ENCODE results near the gene DYNC2I2. TPM values are rescaled to one million over a fixed set of nuclear protein-coding genes. Genes with fewer than 3 reads are reported as not detected.
"Not testable (repeated sequence)": the region's sequence is repeated elsewhere in the genome, so short reads cannot be mapped to it uniquely, and the experiment has no call there.

The DYNC2I2 gene
- polyA plus RNA-seq, 2 donors: 45.7 to 48.0 TPM

- H3K4me1 ChIP-seq (ENCODE audit: control insufficient read depth in 2 of 2, insufficient read depth in 2 of 2, low read length in 1 of 2): peaks cover 2 to 13% of the 10 kb centered on the region in 2 donors
- peaks cover 2 to 4% of the 10 kb centered on the region in 2 donors for H3K36me3 ChIP-seq (ENCODE audit: control insufficient read depth in 2 of 2, insufficient read depth in 2 of 2, low read length in 1 of 2)
- H3K4me3 ChIP-seq (ENCODE audit: low read depth in 1 of 2, low read length in 2 of 2): no peak overlapping the region
- H3K9me3 ChIP-seq (ENCODE audit: control insufficient read depth in 2 of 2, insufficient read depth in 1 of 2, low read depth in 1 of 2, low read length in 1 of 2): no peaks in the 10 kb centered on the region
- WGBS, 2 donors: 91 to 93% methylated on average over 4 of the region's 4 CpGs
- no peak overlapping the region for H3K27ac ChIP-seq (ENCODE audit: low read depth in 2 of 2, low read length in 1 of 2)
- no peaks in the 10 kb centered on the region for H3K27me3 ChIP-seq (ENCODE audit: control insufficient read depth in 1 of 2, insufficient read depth in 2 of 2, low read length in 2 of 2)
These were observed 30.8 kb upstream of the DYNC2I2 start for GRCh38 chr9:128687453-128687852.

- peak overlapping the region; percentile 3 to 18 for H3K4me3 ChIP-seq (ENCODE audit: low read depth in 1 of 2, low read length in 2 of 2)
- H3K4me1 ChIP-seq (ENCODE audit: control insufficient read depth in 2 of 2, insufficient read depth in 2 of 2, low read length in 1 of 2): peaks cover 2 to 13% of the 10 kb centered on the region in 2 donors
- peak overlapping the region; percentile 97 for H3K27ac ChIP-seq (ENCODE audit: low read depth in 2 of 2, low read length in 1 of 2)
- no peaks in the 10 kb centered on the region for H3K36me3 ChIP-seq (ENCODE audit: control insufficient read depth in 2 of 2, insufficient read depth in 2 of 2, low read length in 1 of 2)
- 56 to 57% methylated on average over 17 of the region's 17 CpGs for WGBS, 2 donors
- no peaks in the 10 kb centered on the region for H3K27me3 ChIP-seq (ENCODE audit: control insufficient read depth in 1 of 2, insufficient read depth in 2 of 2, low read length in 2 of 2)
- no peaks in the 10 kb centered on the region for H3K9me3 ChIP-seq (ENCODE audit: control insufficient read depth in 2 of 2, insufficient read depth in 1 of 2, low read depth in 1 of 2, low read length in 1 of 2)
These were observed 29.2 kb upstream of the DYNC2I2 start for GRCh38 chr9:128685636-128686489.

- Histone ChIP-seq H3K4me1 (ENCODE audit: control insufficient read depth in 2 of 2, insufficient read depth in 2 of 2, low read length in 1 of 2) (peaks cover 2 to 13% of the 10 kb centered on the region in 2 donors), H3K27ac (ENCODE audit: low read depth in 2 of 2, low read length in 1 of 2) (peak overlapping the region; percentile 97)
These were observed 27.9 kb upstream of the DYNC2I2 start for GRCh38 chr9:128684325-128685199.

GRCh38 chr9:128684065-128684324 lies 27.3 kb upstream of the DYNC2I2 start:
- WGBS, 2 donors: 0% methylated on average over 3 of the region's 3 CpGs
- H3K27ac ChIP-seq (ENCODE audit: low read depth in 2 of 2, low read length in 1 of 2): peak overlapping the region; percentile 97
- H3K4me3 ChIP-seq (ENCODE audit: low read depth in 1 of 2, low read length in 2 of 2): peak overlapping the region; percentile 64 to 70
- H3K36me3 ChIP-seq (ENCODE audit: control insufficient read depth in 2 of 2, insufficient read depth in 2 of 2, low read length in 1 of 2): no peaks in the 10 kb centered on the region
- H3K9me3 ChIP-seq (ENCODE audit: control insufficient read depth in 2 of 2, insufficient read depth in 1 of 2, low read depth in 1 of 2, low read length in 1 of 2): no peaks in the 10 kb centered on the region
- no peaks in the 10 kb centered on the region for H3K27me3 ChIP-seq (ENCODE audit: control insufficient read depth in 1 of 2, insufficient read depth in 2 of 2, low read length in 2 of 2)
- H3K4me1 ChIP-seq (ENCODE audit: control insufficient read depth in 2 of 2, insufficient read depth in 2 of 2, low read length in 1 of 2): peaks cover 2 to 13% of the 10 kb centered on the region in 2 donors

More at GRCh38 chr9:128684325-128685199, 27.9 kb upstream of the DYNC2I2 start:
- no peaks in the 10 kb centered on the region for H3K9me3 ChIP-seq (ENCODE audit: control insufficient read depth in 2 of 2, insufficient read depth in 1 of 2, low read depth in 1 of 2, low read length in 1 of 2)
- H3K36me3 ChIP-seq (ENCODE audit: control insufficient read depth in 2 of 2, insufficient read depth in 2 of 2, low read length in 1 of 2): no peaks in the 10 kb centered on the region
- 6 to 8% methylated on average over 15 of the region's 15 CpGs for WGBS, 2 donors
- H3K27me3 ChIP-seq (ENCODE audit: control insufficient read depth in 1 of 2, insufficient read depth in 2 of 2, low read length in 2 of 2): no peaks in the 10 kb centered on the region
- H3K4me3 ChIP-seq (ENCODE audit: low read depth in 1 of 2, low read length in 2 of 2): peak overlapping the region; percentile 64 to 70

GRCh38 chr9:128683340-128684064 lies 26.9 kb upstream of the DYNC2I2 start:
- WGBS, 2 donors: 4 to 5% methylated on average over 21 of the region's 21 CpGs
- no peaks in the 10 kb centered on the region for H3K27me3 ChIP-seq (ENCODE audit: control insufficient read depth in 1 of 2, insufficient read depth in 2 of 2, low read length in 2 of 2)
- peaks cover 2 to 13% of the 10 kb centered on the region in 2 donors for H3K4me1 ChIP-seq (ENCODE audit: control insufficient read depth in 2 of 2, insufficient read depth in 2 of 2, low read length in 1 of 2)
- no peaks in the 10 kb centered on the region for H3K36me3 ChIP-seq (ENCODE audit: control insufficient read depth in 2 of 2, insufficient read depth in 2 of 2, low read length in 1 of 2)
- no peaks in the 10 kb centered on the region for H3K9me3 ChIP-seq (ENCODE audit: control insufficient read depth in 2 of 2, insufficient read depth in 1 of 2, low read depth in 1 of 2, low read length in 1 of 2)
- H3K27ac ChIP-seq (ENCODE audit: low read depth in 2 of 2, low read length in 1 of 2): peak overlapping the region; percentile 97
- peak overlapping the region; percentile 64 to 70 for H3K4me3 ChIP-seq (ENCODE audit: low read depth in 1 of 2, low read length in 2 of 2)

GRCh38 chr9:128677794-128678193 lies 21.1 kb upstream of the DYNC2I2 start:
- Histone ChIP-seq H3K4me3 (ENCODE audit: low read depth in 1 of 2, low read length in 2 of 2) (no peak overlapping the region), H3K36me3 (ENCODE audit: control insufficient read depth in 2 of 2, insufficient read depth in 2 of 2, low read length in 1 of 2) (no peaks in the 10 kb centered on the region), H3K27ac (ENCODE audit: low read depth in 2 of 2, low read length in 1 of 2) (no peak overlapping the region), H3K9me3 (ENCODE audit: control insufficient read depth in 2 of 2, insufficient read depth in 1 of 2, low read depth in 1 of 2, low read length in 1 of 2) (no peaks in the 10 kb centered on the region), H3K4me1 (ENCODE audit: control insufficient read depth in 2 of 2, insufficient read depth in 2 of 2, low read length in 1 of 2) (no peaks in the 10 kb centered on the region), H3K27me3 (ENCODE audit: control insufficient read depth in 1 of 2, insufficient read depth in 2 of 2, low read length in 2 of 2) (no peaks in the 10 kb centered on the region)
- WGBS, 2 donors: 86 to 88% methylated on average over 10 of the region's 10 CpGs

GRCh38 chr9:128675382-128675781 lies 18.7 kb upstream of the DYNC2I2 start:
- no peaks in the 10 kb centered on the region for H3K4me1 ChIP-seq (ENCODE audit: control insufficient read depth in 2 of 2, insufficient read depth in 2 of 2, low read length in 1 of 2)
- no peaks in the 10 kb centered on the region for H3K27me3 ChIP-seq (ENCODE audit: control insufficient read depth in 1 of 2, insufficient read depth in 2 of 2, low read length in 2 of 2)
- H3K27ac ChIP-seq (ENCODE audit: low read depth in 2 of 2, low read length in 1 of 2): no peak overlapping the region
- no peak overlapping the region for H3K4me3 ChIP-seq (ENCODE audit: low read depth in 1 of 2, low read length in 2 of 2)
- no peaks in the 10 kb centered on the region for H3K36me3 ChIP-seq (ENCODE audit: control insufficient read depth in 2 of 2, insufficient read depth in 2 of 2, low read length in 1 of 2)
- WGBS, 2 donors: 96 to 97% methylated on average over 4 of the region's 4 CpGs
- no peaks in the 10 kb centered on the region for H3K9me3 ChIP-seq (ENCODE audit: control insufficient read depth in 2 of 2, insufficient read depth in 1 of 2, low read depth in 1 of 2, low read length in 1 of 2)

- H3K9me3 ChIP-seq (ENCODE audit: control insufficient read depth in 2 of 2, insufficient read depth in 1 of 2, low read depth in 1 of 2, low read length in 1 of 2): no peaks in the 10 kb centered on the region
- H3K36me3 ChIP-seq (ENCODE audit: control insufficient read depth in 2 of 2, insufficient read depth in 2 of 2, low read length in 1 of 2): no peaks in the 10 kb centered on the region
- no peak overlapping the region for H3K4me3 ChIP-seq (ENCODE audit: low read depth in 1 of 2, low read length in 2 of 2)
- H3K4me1 ChIP-seq (ENCODE audit: control insufficient read depth in 2 of 2, insufficient read depth in 2 of 2, low read length in 1 of 2): no peaks in the 10 kb centered on the region
- WGBS, 2 donors: 94 to 97% methylated on average over 6 of the region's 6 CpGs
- H3K27ac ChIP-seq (ENCODE audit: low read depth in 2 of 2, low read length in 1 of 2): no peak overlapping the region
- no peaks in the 10 kb centered on the region for H3K27me3 ChIP-seq (ENCODE audit: control insufficient read depth in 1 of 2, insufficient read depth in 2 of 2, low read length in 2 of 2)
These were observed 13.1 kb upstream of the DYNC2I2 start for GRCh38 chr9:128669786-128670185.

- H3K27me3 ChIP-seq (ENCODE audit: control insufficient read depth in 1 of 2, insufficient read depth in 2 of 2, low read length in 2 of 2); H3K27ac ChIP-seq (ENCODE audit: low read depth in 2 of 2, low read length in 1 of 2); H3K36me3 ChIP-seq (ENCODE audit: control insufficient read depth in 2 of 2, insufficient read depth in 2 of 2, low read length in 1 of 2); H3K4me3 ChIP-seq (ENCODE audit: low read depth in 1 of 2, low read length in 2 of 2); H3K4me1 ChIP-seq (ENCODE audit: control insufficient read depth in 2 of 2, insufficient read depth in 2 of 2, low read length in 1 of 2); H3K9me3 ChIP-seq (ENCODE audit: control insufficient read depth in 2 of 2, insufficient read depth in 1 of 2, low read depth in 1 of 2, low read length in 1 of 2): not testable (repeated sequence)
- 82 to 85% methylated on average over 8 of the region's 8 CpGs for WGBS, 2 donors
These were observed 9.9 kb upstream of the DYNC2I2 start for GRCh38 chr9:128666481-128666941.

All from esophagus (tissue), 2 donors.